GOT3 (cell line): ENCODE results near the gene LIMCH1.
"Not testable (repeated sequence)": the region's sequence is repeated elsewhere in the genome, so short reads cannot be mapped to it uniquely, and the experiment has no call there.

ENCODE experiments used
- DNase-seq: peaks from one replicate; lab custom pipeline; 2025; ENCODE audit warnings: mixed read lengths; lab: John Stamatoyannopoulos, UW

The LIMCH1 gene

GRCh38 chr4:41725254-41725653 lies 187.3 kb downstream of the LIMCH1 start:
- DNase-seq = no peak

GRCh38 chr4:41727861-41728572 lies 190.1 kb downstream of the LIMCH1 start:
- DNase-seq = no peak

GRCh38 chr4:41728573-41728913 lies 190.6 kb downstream of the LIMCH1 start:
- no peak for DNase-seq

- no peak for DNase-seq
These were observed 193.7 kb downstream of the LIMCH1 start for GRCh38 chr4:41731569-41732126.

- DNase-seq = no peak
These were observed 196.4 kb downstream of the LIMCH1 start for GRCh38 chr4:41734371-41734770.

GRCh38 chr4:41737491-41737890 lies 199.5 kb downstream of the LIMCH1 start:
- not testable (repeated sequence) for DNase-seq

GRCh38 chr4:41741354-41741753 lies 203.4 kb downstream of the LIMCH1 start:
- DNase-seq = no peak

GRCh38 chr4:41744572-41745291 lies 206.8 kb downstream of the LIMCH1 start:
- no peak for DNase-seq

- no peak for DNase-seq
These were observed 207.5 kb downstream of the LIMCH1 start for GRCh38 chr4:41745292-41746024.

- no peak for DNase-seq
These were observed 208.1 kb downstream of the LIMCH1 start for GRCh38 chr4:41746025-41746439.

GRCh38 chr4:41746440-41747229 lies 208.7 kb downstream of the LIMCH1 start:
- no peak for DNase-seq

- no peak for DNase-seq
These were observed 209.5 kb downstream of the LIMCH1 start for GRCh38 chr4:41747230-41748055.

GRCh38 chr4:41748074-41748570 lies 210.2 kb downstream of the LIMCH1 start:
- no peak for DNase-seq

GRCh38 chr4:41748571-41749475 lies 210.9 kb downstream of the LIMCH1 start, which contains the start of gene PHOX2B:
Gene PHOX2B, minus strand, starts transcription at chr4:41748725. Its CDS starts 115 bp downstream, at chr4:41748610.
- no peak for DNase-seq

- no peak for DNase-seq
These were observed 211.7 kb downstream of the LIMCH1 start for GRCh38 chr4:41749631-41750039.
